ENCODE data around the gene XKR8.

Gene XKR8

GRCh38 chr1:27954186-27954585 lies 5.6 kb upstream of the XKR8 start:
- H3K4me3 ChIP-seq (replicated peaks in 1 of 2; ENCODE audit: low read depth in 2 of 2, low read length in 2 of 2), result no peak overlapping the region
- no peak for DNase-seq (ENCODE audit: low read depth in 2 of 2)
- TF ChIP-seq CTCF (IDR thresholded peaks at IDR 0.05; ENCODE audit: low read depth, low read length), result no peak

DNA sequence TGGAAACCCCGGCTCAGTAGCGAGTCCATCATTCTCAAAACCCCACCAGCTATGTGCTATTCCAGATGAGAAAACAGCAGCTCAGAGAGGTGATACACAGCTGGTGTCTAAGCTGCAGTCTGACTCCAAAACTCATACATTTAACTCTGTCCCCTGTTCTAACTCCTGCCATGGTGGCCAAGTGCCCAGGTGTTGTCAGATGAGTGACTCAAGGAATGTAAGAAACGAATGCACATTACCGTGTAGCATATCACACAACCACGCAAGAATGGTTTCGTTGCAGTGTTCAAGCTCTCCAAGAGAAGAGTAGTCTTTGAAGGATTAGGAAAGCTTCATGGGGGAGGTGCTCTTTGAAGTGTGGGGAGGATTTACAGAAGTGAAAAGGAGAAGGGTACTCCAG lies 4.7 kb upstream of the XKR8 start:
- no peak overlapping the region for H3K4me3 ChIP-seq (replicated peaks in 1 of 2; ENCODE audit: low read depth in 2 of 2, low read length in 2 of 2)
- DNase-seq (ENCODE audit: low read depth in 2 of 2), result no peak
- TF ChIP-seq CTCF (IDR thresholded peaks at IDR 0.05; ENCODE audit: low read depth, low read length), result no peak

GRCh38 chr1:27956761-27957160 lies 3.0 kb upstream of the XKR8 start:
- DNase-seq (ENCODE audit: low read depth in 2 of 2), result no peak
- no peak overlapping the region for H3K4me3 ChIP-seq (replicated peaks in 1 of 2; ENCODE audit: low read depth in 2 of 2, low read length in 2 of 2)
- no peak for TF ChIP-seq CTCF (IDR thresholded peaks at IDR 0.05; ENCODE audit: low read depth, low read length)

GRCh38 chr1:27957655-27958054 lies 2.1 kb upstream of the XKR8 start:
- no peak for TF ChIP-seq CTCF (IDR thresholded peaks at IDR 0.05; ENCODE audit: low read depth, low read length)
- no peak overlapping the region for H3K4me3 ChIP-seq (replicated peaks in 1 of 2; ENCODE audit: low read depth in 2 of 2, low read length in 2 of 2)
- DNase-seq (ENCODE audit: low read depth in 2 of 2), result no peak

DNA sequence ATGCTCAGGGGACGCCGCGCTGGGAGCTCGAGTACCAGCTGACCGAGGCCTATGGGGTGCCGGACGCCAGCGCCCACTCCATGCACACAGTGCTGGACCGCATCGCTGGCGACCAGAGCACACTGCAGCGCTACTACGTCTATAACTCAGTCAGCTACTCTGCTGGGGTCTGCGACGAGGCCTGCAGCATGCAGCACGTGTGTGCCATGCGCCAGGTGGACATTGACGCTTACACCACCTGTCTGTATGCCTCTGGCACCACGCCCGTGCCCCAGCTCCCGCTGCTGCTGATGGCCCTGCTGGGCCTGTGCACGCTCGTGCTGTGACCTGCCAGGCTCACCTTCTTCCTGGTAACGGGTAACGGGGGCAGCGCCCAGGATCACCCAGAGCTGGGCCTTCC lies 1.3 kb upstream of the XKR8 start:
- no peak for DNase-seq (ENCODE audit: low read depth in 2 of 2)
- no peak overlapping the region for H3K4me3 ChIP-seq (replicated peaks in 1 of 2; ENCODE audit: low read depth in 2 of 2, low read length in 2 of 2)
- TF ChIP-seq CTCF (IDR thresholded peaks at IDR 0.05; ENCODE audit: low read depth, low read length), result no peak

GRCh38 chr1:27960762-27961645 lies 1.2 kb downstream of the XKR8 start:
- TF ChIP-seq CTCF (IDR thresholded peaks at IDR 0.05; ENCODE audit: low read depth, low read length), result no peak
- peak overlapping the region; percentile 67 to 73 for H3K4me3 ChIP-seq (replicated peaks in 1 of 2; ENCODE audit: low read depth in 2 of 2, low read length in 2 of 2)
- DNase-seq (ENCODE audit: low read depth in 2 of 2), result peak in 1 of 2 donors; percentile 22
